HEK293 (cell line): Measurements from ENCODE around the gene AFP.

Experiments used
- CTCF ChIA-PET: fragments of 350-600 bp; formaldehyde crosslinking; extraction: SDS; loops from one replicate; lab custom pipeline; 2021; ENCODE audit warnings: antibody characterized with exemption; lab: Yijun Ruan, JAX
- POLR2A ChIA-PET: fragments of 300-600 bp; formaldehyde crosslinking; extraction: SDS; loops from one replicate; lab custom pipeline; 2020; ENCODE audit warnings: antibody characterized with exemption, inconsistent platforms; lab: Yijun Ruan, JAX
- H3K27ac ChIP-seq: fragments of 200-500 bp; sonication (Bioruptor generic); 2 replicates; pipeline ENCODE4 v1.5.1; 2014; ENCODE audit warnings: low read depth, low read length, control low read depth, inconsistent platforms; ENCODE audit errors: extremely low read depth
- H3K36me3 ChIP-seq, 2 experiments: fragments of 200-500 bp in 1 of 2; sonication (Bioruptor generic) in 1 of 2; 1 replicate in 1 of 2; 2 replicates in 1 of 2; pipeline ENCODE4 v1.5.1; 2014 to 2017; ENCODE audit warnings: inconsistent platforms in 2 of 2, low read length in 2 of 2; ENCODE audit not compliant: control insufficient read depth in 2 of 2, insufficient read depth in 1 of 2
- H3K4me1 ChIP-seq: fragments of 200-500 bp; sonication (Bioruptor generic); 2 replicates; pipeline ENCODE4 v1.5.1; 2014; ENCODE audit warnings: mild to moderate bottlenecking, low read length, inconsistent platforms; ENCODE audit not compliant: control insufficient read depth, insufficient read depth
- H3K4me3 ChIP-seq: 2 replicates; pipeline ENCODE4 v1.5.1; 2011; ENCODE audit warnings: low read depth, mild to moderate bottlenecking, control low read depth, low read length, moderate library complexity
- H3K9me3 ChIP-seq: fragments of 200-500 bp; sonication (Bioruptor generic); 2 replicates; pipeline ENCODE4 v1.5.1; 2014; ENCODE audit warnings: low read depth, low read length, inconsistent platforms; ENCODE audit not compliant: control insufficient read depth, insufficient read depth
- BCL6B ChIP-seq: fragments of 450-650 bp; formaldehyde crosslinking; IDR thresholded peaks from 2 replicates; pipeline ENCODE4 v1.5.1; 2017; ENCODE audit warnings: missing biosample characterization, missing genetic modification characterization
- ELK4 ChIP-seq: IDR thresholded peaks from 2 replicates; pipeline ENCODE4 v1.6.1; 2011; ENCODE audit warnings: mild to moderate bottlenecking, low read depth, low read length, borderline replicate concordance
- MEIS1 ChIP-seq: sonication (generic); formaldehyde crosslinking; IDR thresholded peaks from 2 replicates; pipeline ENCODE4 v1.8.1; 2022; ENCODE audit warnings: missing genetic modification reagents, mild to moderate bottlenecking, borderline replicate concordance
- SALL2 ChIP-seq: fragments of 450-650 bp; formaldehyde crosslinking; IDR thresholded peaks from 2 replicates; pipeline ENCODE4 v1.5.0; 2017; ENCODE audit warnings: missing biosample characterization, mild to moderate bottlenecking, missing genetic modification characterization, borderline replicate concordance
- SP3 ChIP-seq: fragments of 450-650 bp; formaldehyde crosslinking; IDR thresholded peaks from 2 replicates; pipeline ENCODE4 v1.5.1; 2016; ENCODE audit warnings: missing biosample characterization, missing genetic modification characterization
- ZBTB44 ChIP-seq: fragments of 450-650 bp; IDR thresholded peaks from 2 replicates; pipeline ENCODE4 v1.5.1; 2018; ENCODE audit warnings: missing biosample characterization, mild to moderate bottlenecking, missing genetic modification characterization
- ZNF16 ChIP-seq: fragments of 450-650 bp; formaldehyde crosslinking; IDR thresholded peaks from 2 replicates; pipeline ENCODE4 v1.5.1; 2016; ENCODE audit warnings: low read depth, missing biosample characterization, missing genetic modification characterization
- ZNF169 ChIP-seq: fragments of 450-650 bp; formaldehyde crosslinking; IDR thresholded peaks from 2 replicates; pipeline ENCODE4 v1.5.1; 2016; ENCODE audit warnings: missing biosample characterization, missing genetic modification characterization
- ZNF274 ChIP-seq, 2 experiments: fragments of 200-500 bp in 1 of 2; fragments of 450-650 bp in 1 of 2; sonication (Bioruptor generic) in 1 of 2; formaldehyde crosslinking in 1 of 2; IDR thresholded peaks; 2 replicates each; pipeline versions ENCODE4 v1.5.1 to v1.6.1; 2014 to 2016; ENCODE audit warnings: borderline replicate concordance in 1 of 2, inconsistent platforms in 1 of 2, low read length in 1 of 2, missing biosample characterization in 1 of 2, missing genetic modification characterization in 1 of 2
- ZNF366 ChIP-seq: fragments of 450-650 bp; formaldehyde crosslinking; conservative IDR thresholded peaks from 2 replicates; pipeline ENCODE4 v1.5.1; 2016; ENCODE audit warnings: missing biosample characterization, missing genetic modification characterization
- ZNF433 ChIP-seq: fragments of 450-650 bp; formaldehyde crosslinking; IDR thresholded peaks from 2 replicates; pipeline ENCODE4 v1.5.1; 2016; ENCODE audit warnings: missing biosample characterization, missing genetic modification characterization, low read depth
- ZNF488 ChIP-seq: fragments of 450-650 bp; formaldehyde crosslinking; IDR thresholded peaks from 2 replicates; pipeline ENCODE4 v1.5.1; 2016; ENCODE audit warnings: missing biosample characterization, missing genetic modification characterization
- ZNF501 ChIP-seq: fragments of 450-650 bp; formaldehyde crosslinking; IDR thresholded peaks from 2 replicates; pipeline ENCODE4 v1.5.1; 2016; ENCODE audit warnings: missing biosample characterization, missing genetic modification characterization
- ZNF510 ChIP-seq: fragments of 450-650 bp; formaldehyde crosslinking; IDR thresholded peaks from 2 replicates; pipeline ENCODE4 v1.5.1; 2018; ENCODE audit warnings: mild to moderate bottlenecking, missing genetic modification characterization, missing biosample characterization; ENCODE audit not compliant: insufficient replicate concordance
- ZNF529 ChIP-seq: fragments of 450-650 bp; formaldehyde crosslinking; IDR thresholded peaks from 2 replicates; pipeline ENCODE4 v1.5.1; 2017; ENCODE audit warnings: missing genetic modification characterization, missing biosample characterization; ENCODE audit not compliant: insufficient replicate concordance
- ZNF670 ChIP-seq: fragments of 450-650 bp; formaldehyde crosslinking; IDR thresholded peaks from 2 replicates; pipeline ENCODE4 v1.5.1; 2016; ENCODE audit warnings: missing biosample characterization, missing genetic modification characterization, low read depth
- ZNF701 ChIP-seq: fragments of 450-650 bp; formaldehyde crosslinking; IDR thresholded peaks from 2 replicates; pipeline ENCODE4 v1.5.1; 2016; ENCODE audit warnings: missing biosample characterization, missing genetic modification characterization
- ZNF777 ChIP-seq: fragments of 450-650 bp; formaldehyde crosslinking; IDR thresholded peaks from 2 replicates; pipeline ENCODE4 v1.5.1; 2017; ENCODE audit warnings: missing biosample characterization, missing genetic modification characterization, borderline replicate concordance
- ZSCAN5A ChIP-seq: fragments of 450-650 bp; formaldehyde crosslinking; IDR thresholded peaks from 2 replicates; pipeline ENCODE4 v1.5.1; 2016; ENCODE audit warnings: missing biosample characterization, missing genetic modification characterization

Gene AFP

GRCh38 chr4:73435984-73436383 lies at the start of gene AFP:
AFP (plus strand) TSS chr4:73436221; CDS start chr4:73436263, 42 bp downstream.
- no peaks in the 10 kb centered on the region for H3K4me1 ChIP-seq
- no peaks in the 10 kb centered on the region for H3K9me3 ChIP-seq
- no peak within 1 kb of the TSS for H3K27ac ChIP-seq
- CTCF ChIA-PET, result interaction anchor here (0.6 to 3.4 kb wide), 3 partner anchors 10 to 95 kb away, joined by 3 to 20 read pairs (median 5); no protein-coding TSS in a partner anchor
- TF ChIP-seq ZNF16, result no peak
- POLR2A ChIA-PET, result no interaction called here
- no peak within 1 kb of the TSS for H3K4me3 ChIP-seq
- no peaks in the 10 kb centered on the region for H3K36me3 ChIP-seq

- ChIA-PET CTCF (no interaction called here), POLR2A (no interaction called here)
- Histone ChIP-seq H3K4me1 (no peaks in the 10 kb centered on the region), H3K4me3 (no peak overlapping the region), H3K27ac (no peak overlapping the region), H3K36me3 (no peaks in the 10 kb centered on the region), H3K9me3 (no peaks in the 10 kb centered on the region)
- no peak for TF ChIP-seq ZNF169 (tag by site-specific recombination)
- no peak for TF ChIP-seq SALL2 (tag by site-specific recombination)
- TF ChIP-seq ZSCAN5A (tag by site-specific recombination), result no peak
- no peak for TF ChIP-seq ZNF510 (tag by site-specific recombination)
- TF ChIP-seq ELK4, result no peak
- no peak for TF ChIP-seq ZNF366
- TF ChIP-seq ZNF529 (tag by site-specific recombination), result no peak
- no peak for TF ChIP-seq BCL6B (tag by site-specific recombination)
- no peak for TF ChIP-seq ZNF501 (tag by site-specific recombination)
- no peak for TF ChIP-seq ZNF274 (IDR thresholded peaks at IDR 0.05; ENCODE audit: low read length)
- no peak for TF ChIP-seq ZNF274 (tag by site-specific recombination; IDR thresholded peaks at IDR 0.05; ENCODE audit: borderline replicate concordance)
- no peak for TF ChIP-seq ZBTB44 (tag by site-specific recombination)
- no peak for TF ChIP-seq ZNF777 (tag by site-specific recombination)
- no peak for TF ChIP-seq ZNF701 (tag by site-specific recombination)
- TF ChIP-seq ZNF670, result no peak
- TF ChIP-seq ZNF433, result no peak
- no peak for TF ChIP-seq SP3 (tag by site-specific recombination)
- TF ChIP-seq ZNF488 (tag by site-specific recombination), result no peak
- TF ChIP-seq MEIS1 (CRISPR knock-in tag), result no peak
These were observed 48.5 kb upstream of the AFP start for GRCh38 chr4:73387552-73387951.
